Panc1 (cell line): ENCODE data around the gene POLR1B.

Experiments
- CTCF ChIP-seq: fragments of 450-650 bp; IDR thresholded peaks from 2 replicates; pipeline ENCODE4 v1.5.1; 2017; ENCODE audit warnings: mild to moderate bottlenecking
- POLR2AphosphoS5 ChIP-seq: IDR thresholded peaks from 2 replicates; pipeline ENCODE4 v1.6.1; 2012; ENCODE audit warnings: mild to moderate bottlenecking, low read depth, low read length, moderate library complexity
- REST ChIP-seq, 2 experiments: IDR thresholded peaks; 2 replicates each; pipeline ENCODE4 v1.6.1; 2011 to 2012; ENCODE audit warnings: low read depth in 2 of 2, control low read depth in 1 of 2, low read length in 1 of 2, mild to moderate bottlenecking in 1 of 2, moderate library complexity in 1 of 2; ENCODE audit not compliant: insufficient read depth in 1 of 2
- SIN3A ChIP-seq: IDR thresholded peaks from 2 replicates; pipeline ENCODE4 v1.6.1; 2012; ENCODE audit warnings: low read depth, mild to moderate bottlenecking, low read length, moderate library complexity, borderline replicate concordance; ENCODE audit not compliant: insufficient read depth

GRCh38 chr2:112621790-112622527 lies 79.7 kb downstream of the POLR1B start:
- no peak for TF ChIP-seq CTCF
- no peak for TF ChIP-seq POLR2AphosphoS5
- no peak for TF ChIP-seq REST (IDR thresholded peaks at IDR 0.05; ENCODE audit: insufficient read depth in 1 of 2, low read depth in 2 of 2, low read length in 1 of 2)
- TF ChIP-seq SIN3A, result no peak
